ENCODE results near the gene RBCK1. TPM values are rescaled to one million over a fixed set of nuclear protein-coding genes. Genes with fewer than 3 reads are reported as not detected.
"Not testable (repeated sequence)": the region's sequence is repeated elsewhere in the genome, so short reads cannot be mapped to it uniquely, and the experiment has no call there.

The RBCK1 gene
- total RNA-seq, 1 donor from 2014 or later, result 55.2 TPM

DNA sequence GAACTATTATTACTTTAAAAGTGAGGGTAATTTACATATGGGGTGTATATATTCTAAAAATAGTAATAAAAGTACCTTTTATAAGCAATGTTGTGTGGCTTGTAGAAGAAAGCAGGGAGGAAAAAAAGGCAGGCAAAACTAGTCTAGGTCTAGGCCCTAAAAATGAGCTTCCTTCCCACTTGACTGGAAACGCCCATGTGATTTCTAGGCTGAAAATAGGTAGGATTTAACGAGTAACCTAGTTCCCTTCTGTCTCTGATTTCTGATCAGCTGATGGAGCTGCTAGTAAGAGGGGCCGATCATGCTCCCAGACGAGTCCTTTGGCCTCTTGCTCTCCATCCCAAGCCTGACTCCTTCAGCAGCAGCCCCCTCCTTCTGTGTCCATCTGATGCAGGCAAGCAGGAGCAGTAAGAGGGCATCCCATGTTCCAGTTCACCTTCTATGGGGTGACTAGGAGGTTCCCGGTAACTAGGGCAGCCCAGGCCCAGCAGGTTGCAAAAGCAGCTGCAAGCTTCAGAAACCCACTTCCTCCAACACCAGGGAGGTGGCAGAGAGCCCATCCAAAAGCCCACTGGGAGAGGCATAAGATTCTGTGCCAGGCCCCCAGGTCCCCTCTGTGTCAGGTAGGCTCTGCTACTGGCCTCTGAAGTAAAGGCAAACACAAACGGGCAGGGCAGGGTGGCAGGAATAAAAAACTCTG is 29.8 kb downstream of the RBCK1 start:
- no peak for ATAC-seq

DNA sequence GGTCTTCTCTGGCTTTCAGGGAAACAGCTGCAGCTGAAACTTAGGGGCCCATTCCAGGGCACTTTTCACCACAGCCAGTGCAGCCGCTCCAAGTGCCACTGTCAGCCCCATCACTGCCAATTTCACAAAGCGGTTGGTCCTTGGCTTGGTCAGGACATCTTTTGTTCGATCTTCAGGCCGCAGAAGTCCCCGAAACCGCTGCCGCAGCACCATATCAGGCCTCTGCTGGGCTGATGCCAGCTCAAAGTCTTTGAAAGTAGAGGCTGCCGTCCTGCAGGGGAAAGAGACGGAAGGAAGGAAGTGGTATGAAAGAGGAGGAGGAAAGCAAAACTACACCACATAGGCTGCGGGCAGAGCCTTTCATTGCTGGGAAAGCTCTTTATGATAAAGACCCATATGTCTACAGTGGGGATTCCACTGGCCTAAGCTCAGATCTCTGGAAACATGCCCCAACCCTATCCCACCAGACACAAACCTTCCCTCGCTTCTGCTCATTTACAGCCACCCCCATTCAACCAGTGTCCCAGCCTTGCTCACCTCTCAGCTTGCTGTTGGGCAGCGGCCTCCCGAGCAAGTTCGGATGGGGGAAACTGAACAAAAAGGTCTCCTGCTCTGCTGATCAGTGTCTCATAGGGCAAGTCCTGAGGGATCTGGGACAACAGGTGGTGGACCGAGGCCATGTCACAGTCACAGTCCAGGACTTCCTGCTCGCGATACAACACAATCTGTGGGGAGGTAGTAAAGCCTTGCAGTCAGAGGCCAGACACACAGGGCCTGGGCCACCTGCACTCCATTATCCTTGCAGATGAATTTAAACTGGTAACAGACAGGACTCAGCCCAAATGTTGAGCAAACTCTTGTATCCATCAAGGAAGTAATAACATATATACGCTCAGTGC is 30.7 kb downstream of the RBCK1 start:
- no peak for ATAC-seq

DNA sequence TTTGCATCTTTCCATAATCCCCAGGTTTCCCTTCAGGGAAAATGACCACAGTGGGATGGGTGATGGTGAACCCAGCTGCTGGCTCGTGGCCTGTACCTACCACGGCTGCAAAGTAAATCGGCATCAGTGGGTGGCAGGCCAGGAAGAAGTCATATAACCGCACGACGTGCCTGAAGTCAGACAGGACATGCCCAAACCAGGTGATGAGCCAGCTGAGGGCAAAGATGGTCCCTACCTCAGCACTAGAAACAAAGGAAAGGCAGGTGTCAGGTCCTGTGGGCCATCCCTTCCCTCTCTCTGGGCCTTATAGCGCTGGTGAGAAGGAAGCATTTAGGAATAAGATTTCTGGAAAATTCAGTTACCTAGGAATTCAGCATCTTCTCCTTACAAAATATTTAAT is 32.0 kb downstream of the RBCK1 start:
- no peak for ATAC-seq

DNA sequence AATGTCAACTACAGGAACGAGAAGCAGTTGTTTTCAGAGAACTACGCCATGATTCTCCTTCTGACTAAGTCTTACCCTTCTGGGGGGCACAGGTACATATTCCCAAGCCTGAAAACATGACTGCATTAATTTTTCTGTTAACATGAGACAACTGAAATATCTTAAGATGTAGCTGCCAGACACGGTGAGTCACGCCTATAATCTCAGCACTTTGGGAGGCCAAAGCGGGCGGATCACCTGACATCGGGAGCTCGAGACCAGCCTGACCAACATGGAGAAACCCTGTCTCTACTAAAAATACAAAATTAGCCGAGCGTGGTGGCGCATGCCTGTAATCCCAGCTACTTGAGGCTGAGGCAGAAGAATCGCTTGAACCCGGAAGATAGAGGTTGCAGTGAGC is 32.5 kb downstream of the RBCK1 start:
- no peak for ATAC-seq

DNA sequence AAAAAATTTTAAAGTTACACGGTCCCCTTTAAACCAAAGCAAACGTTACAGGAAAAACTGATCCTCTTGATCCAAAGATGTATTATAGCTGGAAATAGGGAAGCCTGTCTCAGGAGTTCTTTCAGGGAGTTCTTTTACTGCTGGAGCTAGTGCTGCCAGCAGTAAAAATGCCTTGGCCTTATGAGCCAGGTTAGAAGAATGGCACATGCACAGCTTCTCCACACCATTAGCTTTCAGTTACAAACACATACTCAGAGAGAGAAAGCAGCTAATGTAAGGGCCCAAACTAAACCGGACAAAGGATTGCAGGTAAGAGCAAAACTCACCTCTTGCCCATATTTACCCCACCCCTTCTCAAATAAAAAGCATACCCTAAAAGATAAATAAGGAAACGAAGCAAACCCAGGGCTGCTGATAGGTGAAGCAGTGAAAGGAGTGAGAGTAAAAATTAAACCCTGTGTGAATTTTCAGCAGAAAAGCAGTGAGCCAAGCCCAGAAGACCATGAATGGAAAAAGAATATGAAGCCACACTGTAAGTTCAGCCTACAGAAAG is 35.2 kb downstream of the RBCK1 start:
- ATAC-seq, result no peak

DNA sequence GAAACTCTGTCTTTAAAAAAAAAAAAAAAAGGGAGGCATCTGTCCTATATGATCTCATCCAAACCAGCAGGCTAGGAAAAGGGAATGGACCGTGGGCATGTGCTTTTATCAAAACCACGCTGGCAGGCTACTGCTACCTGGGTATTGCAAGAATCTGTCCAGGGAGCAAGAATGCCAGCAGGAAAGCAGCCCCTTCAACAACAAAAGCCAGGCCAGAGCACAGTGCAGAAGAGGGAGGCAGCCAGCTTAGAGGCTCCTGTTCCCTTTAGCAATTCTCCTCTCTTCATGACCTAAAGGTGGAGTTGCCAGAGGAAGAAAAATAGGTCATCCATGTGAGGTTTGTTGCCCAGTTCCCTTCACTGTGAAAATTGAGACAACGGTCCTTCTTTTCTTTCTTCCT is 36.0 kb downstream of the RBCK1 start:
- ATAC-seq, result no peak

DNA sequence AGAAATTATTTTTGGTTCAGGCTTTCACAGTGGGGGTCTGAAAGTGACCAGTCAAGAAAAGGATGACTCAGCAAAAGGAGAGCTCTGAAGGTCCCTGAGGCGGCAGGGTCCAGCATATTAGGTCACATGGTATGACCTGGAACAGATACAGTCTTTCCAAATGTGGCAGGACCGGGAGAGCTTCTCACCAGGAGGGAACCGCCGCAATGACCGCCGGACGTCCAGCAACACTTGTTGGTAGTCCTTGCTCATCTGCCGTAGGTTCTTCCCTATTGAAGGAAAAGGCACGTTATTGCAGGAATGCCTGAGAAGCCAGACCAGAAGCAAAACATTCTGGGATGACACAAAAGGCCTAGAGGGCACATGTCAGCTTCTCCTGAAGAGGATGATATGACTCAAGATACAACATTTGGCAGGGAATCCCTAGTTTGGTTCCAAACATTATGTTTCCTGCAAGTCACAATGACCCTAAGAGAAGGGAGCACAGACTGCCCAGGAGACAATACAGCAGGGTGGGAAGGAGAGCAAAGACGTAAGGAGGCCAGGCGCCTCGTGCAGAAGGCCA is 36.8 kb downstream of the RBCK1 start:
- no peak for ATAC-seq

DNA sequence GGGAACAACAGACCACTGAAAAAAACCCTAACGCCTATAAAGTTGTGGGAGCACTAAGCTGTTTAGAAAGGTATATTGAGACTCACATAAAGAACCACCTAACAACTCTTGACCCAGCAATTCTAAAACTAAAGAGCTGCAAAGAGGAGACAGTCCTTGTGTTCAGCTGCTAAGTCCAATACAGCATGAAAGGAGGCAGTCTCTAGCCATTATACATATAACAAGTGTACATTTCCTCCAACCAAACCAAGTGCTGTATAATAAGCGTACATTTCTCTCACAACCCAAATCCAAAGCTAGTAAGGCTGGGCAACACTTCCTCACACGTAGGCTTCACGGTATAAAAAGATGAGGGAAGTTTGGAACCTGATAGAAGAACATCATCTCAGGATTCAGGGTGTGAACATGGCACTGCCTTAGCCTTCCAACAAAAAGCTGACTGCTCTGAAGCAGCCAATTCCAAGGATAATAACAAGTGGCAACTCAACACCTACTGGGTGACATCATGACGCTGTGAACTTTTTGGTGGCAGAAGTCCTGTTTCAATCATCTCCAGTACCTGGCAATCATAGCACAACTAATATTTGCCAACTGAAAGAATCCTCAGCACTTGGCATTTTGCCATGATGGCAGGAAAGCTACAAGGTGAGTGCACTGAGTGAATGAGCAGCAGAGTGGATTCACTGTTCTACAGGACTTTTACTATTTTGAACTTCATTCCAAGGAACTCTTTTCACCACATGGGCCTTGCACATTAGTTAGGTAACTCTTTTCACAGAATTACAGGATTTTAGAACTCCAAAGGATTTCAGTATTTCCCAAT is 37.6 kb downstream of the RBCK1 start:
- no peak for ATAC-seq

DNA sequence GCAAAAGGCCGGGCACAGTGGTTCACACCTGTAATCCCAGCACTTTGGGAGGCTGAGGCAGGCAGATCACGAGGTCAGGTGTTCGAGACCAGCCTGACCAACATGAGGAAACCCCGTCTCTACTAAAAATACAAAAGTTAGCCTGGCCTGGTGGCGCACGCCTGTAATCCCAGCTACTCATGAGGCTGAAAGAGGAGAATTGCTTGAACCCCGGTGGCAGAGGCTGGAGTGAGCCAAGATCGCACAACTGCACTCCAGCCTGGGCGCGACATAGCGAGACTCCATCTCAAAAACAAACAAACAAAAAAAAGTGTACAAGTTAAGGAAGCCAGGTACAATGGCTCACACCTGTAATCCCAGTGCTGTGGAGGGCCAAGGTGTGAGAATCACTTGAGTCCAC is 43.9 kb downstream of the RBCK1 start:
- not testable (repeated sequence) for ATAC-seq

DNA sequence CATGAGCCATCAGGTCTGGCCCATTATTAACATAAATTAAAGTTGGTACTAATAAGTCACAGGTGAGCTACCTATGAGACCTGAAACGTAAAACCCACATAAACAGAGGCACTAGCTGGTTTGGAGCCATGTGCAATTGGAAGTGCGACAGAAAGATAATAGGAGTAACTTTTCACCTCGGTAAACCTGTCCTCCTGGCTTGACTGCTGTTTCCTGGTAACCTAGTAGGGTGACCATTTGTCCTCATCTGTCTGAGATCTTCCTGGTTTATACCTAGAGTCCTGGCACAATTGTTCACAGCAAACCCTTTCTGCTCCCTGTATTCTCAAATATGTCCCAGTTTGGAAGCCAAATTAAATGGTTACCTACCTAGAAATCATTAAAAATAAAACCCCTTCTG is 46.9 kb downstream of the RBCK1 start:
- peak; percentile 83 for ATAC-seq

DNA sequence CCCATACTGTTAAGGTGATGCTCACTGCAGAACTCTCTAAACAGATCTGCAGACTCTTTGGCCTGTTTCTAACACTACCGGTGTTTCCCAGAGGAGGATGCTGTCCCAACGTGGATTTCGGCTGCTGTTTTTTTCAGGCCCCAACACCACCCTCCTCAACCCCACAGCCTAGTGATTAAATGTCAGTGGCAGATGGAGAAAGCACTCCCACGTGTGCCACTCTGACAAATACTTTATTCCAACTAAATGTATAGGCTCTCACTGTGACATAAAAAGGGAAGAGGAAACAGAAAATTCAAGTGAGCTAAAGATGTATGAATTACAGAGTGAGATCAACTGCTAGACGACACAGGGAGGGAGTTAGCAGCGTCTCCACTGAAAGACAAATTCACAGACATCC is 50.7 kb downstream of the RBCK1 start:
- ATAC-seq, result no peak

DNA sequence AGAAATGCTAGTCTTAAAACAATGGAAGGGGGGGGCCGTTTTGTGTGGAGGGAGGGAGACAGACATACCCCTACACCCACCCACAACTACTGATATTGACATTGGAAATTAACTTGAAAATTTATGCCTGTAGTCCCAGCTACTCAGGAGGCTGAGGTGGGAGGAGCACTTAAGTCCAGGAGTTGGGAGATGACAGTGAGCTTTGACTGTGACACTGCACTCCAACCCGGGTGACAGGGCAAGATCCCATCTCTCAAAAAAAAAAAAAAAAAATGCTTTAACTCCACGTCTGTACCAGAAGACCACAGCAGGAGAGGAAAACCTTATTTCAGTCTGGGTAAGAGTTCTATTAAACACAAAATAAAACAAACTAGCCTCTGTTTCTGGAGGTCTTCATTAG is 52.1 kb downstream of the RBCK1 start:
- no peak for ATAC-seq

DNA sequence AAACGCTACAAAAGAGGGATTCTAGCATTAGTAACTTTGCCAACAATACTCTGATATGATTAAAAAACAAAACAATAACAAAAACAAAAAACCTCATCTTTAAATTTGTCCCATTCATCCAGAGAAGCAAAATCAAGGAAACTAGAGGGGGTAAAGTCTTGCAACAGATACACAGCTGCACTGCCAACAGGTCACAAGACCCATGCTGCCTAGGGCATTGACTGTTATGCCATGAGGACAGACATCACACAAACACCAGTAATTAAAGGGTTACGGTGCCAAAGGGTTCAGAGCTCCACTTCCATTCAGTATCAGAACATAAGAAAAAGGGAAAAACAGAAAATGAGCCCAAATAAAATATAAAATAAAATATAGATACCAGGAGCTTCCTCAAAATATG is 52.6 kb downstream of the RBCK1 start:
- ATAC-seq, result no peak

DNA sequence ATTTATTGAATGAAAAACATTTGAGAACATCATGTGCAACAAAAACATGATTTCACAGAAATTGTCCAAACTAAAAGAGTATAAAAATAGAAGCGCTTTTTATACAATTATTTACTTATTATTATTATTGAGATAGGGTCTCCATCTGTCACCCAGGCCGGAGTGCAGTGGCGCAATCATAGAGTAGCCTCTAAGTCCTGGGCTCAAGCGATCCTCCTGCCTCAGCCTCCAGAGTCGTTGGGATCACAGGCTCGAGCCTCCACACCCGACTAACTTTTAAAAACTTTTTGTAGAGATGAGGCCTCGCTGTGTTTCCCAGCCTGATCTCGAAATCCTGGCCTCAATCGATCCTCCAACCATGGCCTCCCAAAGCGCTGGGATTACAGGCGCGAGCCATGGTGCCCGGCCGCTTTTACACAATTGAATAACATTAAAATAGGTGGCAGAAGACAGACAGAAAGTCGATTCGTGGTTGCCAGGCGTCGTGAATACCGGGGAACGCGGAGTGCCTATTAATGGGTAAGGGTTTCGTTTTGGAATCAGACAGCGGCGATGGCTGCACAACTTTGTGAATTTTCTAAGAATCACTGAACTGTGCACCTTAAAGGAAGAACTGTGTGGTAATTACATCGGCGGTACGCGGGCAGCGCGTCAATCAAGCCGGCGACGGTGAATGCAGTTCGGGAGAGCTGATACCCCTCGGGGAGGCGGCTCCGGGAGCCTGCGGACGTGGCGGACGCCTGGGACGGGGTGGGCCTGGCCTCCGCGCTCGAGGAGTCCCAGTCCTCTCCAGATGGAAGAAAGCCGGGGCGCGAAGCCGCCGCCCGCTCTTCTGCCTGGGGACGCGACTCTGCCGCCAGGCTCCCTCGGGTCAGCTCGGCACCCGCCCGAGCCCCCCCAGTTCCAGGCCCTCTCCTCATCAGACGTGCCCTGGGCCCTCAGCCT is 53.4 kb downstream of the RBCK1 start:
- ATAC-seq, result peak; percentile 50

DNA sequence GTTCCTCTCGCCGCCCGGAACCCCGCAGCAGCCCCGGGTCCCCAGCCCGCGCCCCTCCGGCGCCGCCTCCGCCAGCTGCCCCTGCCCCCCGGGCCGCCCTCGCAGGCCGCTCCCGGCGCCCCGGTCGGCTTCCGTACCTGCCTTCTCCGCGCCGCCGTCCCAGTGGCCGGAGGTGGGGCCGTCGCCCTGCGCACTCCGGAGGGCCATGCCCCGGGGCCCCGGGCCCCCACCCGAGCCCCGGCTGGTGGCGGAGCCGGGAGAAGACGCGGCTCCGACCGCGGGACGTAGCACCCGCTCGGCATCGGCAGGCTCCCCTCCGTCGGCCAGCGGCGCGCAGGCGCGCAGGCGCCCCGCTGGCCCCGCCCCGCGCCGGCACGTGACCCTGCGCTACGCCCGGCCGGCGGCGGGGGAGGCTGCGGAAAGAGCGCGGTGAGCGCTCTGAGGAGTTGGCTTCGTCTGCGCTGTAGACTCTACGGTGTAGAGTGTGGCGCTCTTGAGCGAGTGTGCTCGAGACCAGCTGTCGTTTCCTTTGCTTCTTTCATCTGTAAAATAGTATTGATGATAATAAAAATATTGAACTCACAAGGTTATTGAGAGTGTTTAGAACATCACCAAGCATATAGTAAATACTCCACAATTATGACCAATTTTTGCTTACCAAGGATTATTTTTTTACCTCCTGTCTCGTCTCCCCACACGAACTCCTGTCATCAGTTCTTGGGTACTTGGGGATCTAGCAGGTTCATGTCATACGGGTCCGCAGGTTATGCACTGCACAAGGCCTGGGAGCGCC is 54.3 kb downstream of the RBCK1 start, which contains the start of gene TBC1D20:
Gene TBC1D20 (minus strand): TSS at position 335 of the 793 bp plus-strand sequence. CDS start 128 bp downstream, at position 207.
- peak; percentile 97 for ATAC-seq

DNA sequence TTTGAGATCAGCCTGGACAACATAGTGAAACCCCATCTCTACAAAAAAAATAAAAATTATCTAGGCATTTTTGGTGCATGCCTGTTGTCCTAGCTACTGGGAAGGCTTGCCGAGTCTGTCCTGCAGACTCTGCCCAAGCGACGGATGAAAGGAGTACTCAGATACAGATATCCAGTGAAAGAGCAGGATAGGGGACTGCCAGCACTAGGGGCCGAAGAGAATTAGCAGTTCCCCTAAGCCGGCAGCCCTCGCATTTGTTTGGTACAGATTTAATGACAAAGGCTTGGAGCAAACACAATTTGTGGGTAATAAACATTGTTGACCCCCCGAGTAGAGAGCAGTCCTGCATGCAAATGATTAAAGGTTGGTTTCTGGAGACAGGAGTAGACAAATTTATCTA is 59.7 kb downstream of the RBCK1 start:
- ATAC-seq, result no peak

DNA sequence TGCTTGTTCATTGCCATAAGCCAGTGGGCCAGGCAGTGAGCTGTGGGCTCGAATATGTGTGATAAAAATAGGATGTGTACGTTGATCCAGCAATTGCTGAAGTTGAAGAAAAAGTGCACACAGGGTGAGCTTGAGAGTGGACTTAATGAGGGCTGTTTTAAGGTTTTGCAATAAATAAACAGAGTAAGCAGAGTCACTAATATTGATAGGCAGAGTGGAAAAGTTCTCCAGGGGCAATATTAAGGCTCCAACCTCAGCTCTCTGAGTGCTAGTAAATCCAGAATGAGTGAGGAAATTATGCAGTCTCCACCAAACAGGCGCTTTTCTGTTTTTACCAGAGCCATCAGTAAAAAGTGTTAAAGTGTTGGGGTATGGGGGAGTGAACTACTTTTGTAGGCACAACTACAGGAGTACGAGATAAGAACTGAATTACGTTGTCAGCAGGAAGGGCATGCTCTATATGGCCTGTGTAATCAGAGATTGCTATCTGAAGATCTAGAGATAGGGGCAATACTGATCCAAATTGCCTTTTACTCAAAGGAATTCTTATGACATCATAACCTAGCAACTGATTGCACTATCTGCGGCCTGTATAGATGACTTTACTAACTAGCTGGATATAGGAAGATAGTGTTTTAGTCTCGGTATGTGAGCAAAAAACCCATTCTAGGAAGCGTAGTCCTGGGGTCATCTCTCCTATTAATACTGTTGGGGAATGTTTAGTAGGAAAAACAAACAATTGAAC is 61.8 kb downstream of the RBCK1 start:
- no peak for ATAC-seq

DNA sequence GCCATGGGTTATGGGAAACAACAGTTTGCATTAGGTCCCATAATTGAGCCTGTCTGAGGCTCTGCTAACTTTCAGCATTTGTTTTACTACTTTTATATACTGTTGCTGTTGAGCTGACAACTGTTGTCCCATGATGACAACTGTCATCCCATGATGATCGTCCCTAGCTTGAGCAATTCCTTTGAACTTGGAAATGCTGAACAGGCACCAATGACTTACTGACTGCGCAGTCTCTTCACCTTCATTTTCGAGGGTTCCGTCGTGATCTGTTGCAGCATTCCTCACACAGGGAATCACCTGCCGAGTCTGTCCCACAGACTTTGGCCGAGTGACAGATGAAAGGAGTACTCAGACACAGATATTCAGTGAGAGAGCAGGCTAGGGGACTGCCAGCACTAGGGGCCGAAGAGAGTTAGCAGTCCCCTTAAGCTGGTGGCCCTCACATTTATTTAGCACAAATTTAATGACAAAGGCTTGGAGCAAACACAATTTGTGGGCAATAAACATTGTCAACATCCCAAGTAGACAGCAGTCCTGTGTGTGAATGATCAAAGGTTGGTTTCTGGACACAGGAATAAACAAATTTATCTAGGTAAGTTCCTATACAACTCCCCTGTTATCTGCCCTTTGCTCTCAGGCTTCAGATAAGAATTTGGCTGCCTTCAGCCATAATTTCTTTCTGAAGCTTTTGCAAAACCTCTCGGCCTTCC is 64.2 kb downstream of the RBCK1 start:
- no peak for ATAC-seq

DNA sequence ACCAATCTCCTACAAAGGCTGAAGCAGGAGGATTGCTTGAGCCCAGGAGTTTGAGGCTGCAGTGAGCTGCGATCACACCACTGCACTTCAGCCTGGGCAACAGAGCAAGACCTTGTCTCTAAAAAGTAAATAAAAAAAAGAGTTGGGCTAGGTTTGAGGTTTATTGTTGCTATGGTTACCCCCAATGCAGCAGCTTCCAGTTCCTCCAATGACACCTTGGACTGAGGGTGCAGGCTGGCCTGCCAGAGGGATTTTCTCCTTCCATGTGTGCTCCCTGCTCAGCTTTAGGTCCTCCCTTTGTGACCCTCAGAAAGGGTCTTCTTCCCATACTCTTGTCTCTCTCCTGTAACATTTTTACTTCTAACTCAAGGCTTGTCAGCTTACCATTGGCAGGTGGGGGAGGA is 64.8 kb downstream of the RBCK1 start:
- ATAC-seq, result no peak

Measured in esophagus mucosa (tissue), 1 donor.